Measurements from ENCODE around the gene FYN. TPM values are rescaled to one million over a fixed set of nuclear protein-coding genes. Genes with fewer than 3 reads are reported as not detected.

The FYN gene
- total and polyA plus RNA-seq, 2 of the 13 experiments (the other 11 are each of a cell fraction or from before 2014, with no cell fraction given), result 15.5 to 24.6 TPM

GRCh38 chr6:111765763-111766162 lies 107.5 kb downstream of the FYN start:
- no peak overlapping the region for H3K9ac ChIP-seq (ENCODE audit: insufficient read depth, low read depth, low read length)
- intact Hi-C loops (cut with micrococcal nuclease; ENCODE audit: unreplicated experiment) (no loop called here), in situ Hi-C loops (cut with HindIII; ENCODE audit: extremely low pct_ligation_motif_present, low pct_unique_long_range_greater_than_20kb) (no loop called here)
- no peaks in the 10 kb centered on the region for H3K9me3 ChIP-seq (ENCODE audit: low read length)
- no peak overlapping the region for H3K4me3 ChIP-seq (replicated peaks in 1 of 3; ENCODE audit: insufficient read depth in 1 of 3, low read depth in 2 of 3, low read length in 3 of 3)
- no peak for ATAC-seq
- BruUV-seq (replicated peaks), result no TSS peak
- ChIA-PET CTCF (ENCODE audit: low intra/inter-chr PET ratio, low total read pairs) (no interaction called here), POLR2A (no interaction called here)
- no peak overlapping the region for H3K27ac ChIP-seq (ENCODE audit: extremely low read length, insufficient read depth, low read length)
- no peak for DNase-seq (ENCODE audit: low spot score)
- no peaks in the 10 kb centered on the region for H4K20me1 ChIP-seq (ENCODE audit: insufficient read depth, low read length)
- 97% methylated on average over 1 of the region's 1 CpG for WGBS (ENCODE audit: low lambda C conversion rate)
- no peaks in the 10 kb centered on the region for H3K79me2 ChIP-seq (ENCODE audit: insufficient read depth, low read length)
- no peak overlapping the region for H2AFZ ChIP-seq (ENCODE audit: low read length)
- H3K4me2 ChIP-seq (ENCODE audit: low read depth, low read length), result no peak overlapping the region
- H3K27me3 ChIP-seq (ENCODE audit: control insufficient read depth in 1 of 2, insufficient read depth in 2 of 2, low read length in 2 of 2), result no peaks in the 10 kb centered on the region
- no peaks in the 10 kb centered on the region for H3K4me1 ChIP-seq (ENCODE audit: insufficient read depth, low read length)
- no peak for FAIRE-seq
- no peak for TF ChIP-seq TCF7 (IDR thresholded peaks at IDR 0.05; ENCODE audit: low read depth)
- no peak for TF ChIP-seq PCBP1 (IDR thresholded peaks at IDR 0.05; ENCODE audit: borderline replicate concordance, low read depth, low read length)
- H3K36me3 ChIP-seq (replicated peaks in 1 of 2; ENCODE audit: control insufficient read depth in 1 of 2, insufficient read depth in 2 of 2, low read length in 2 of 2), result peaks cover 0 to 2% of the 10 kb centered on the region in 2 experiments; a peak in 1 of 5 replicates

- no peak for FAIRE-seq
- POLR2A ChIA-PET, result no interaction called here
Measured at GRCh38 chr6:111764238-111765175, 108.7 kb downstream of the FYN start.

More at GRCh38 chr6:111764238-111765175, 108.7 kb downstream of the FYN start:
- no peaks in the 10 kb centered on the region for H3K27me3 ChIP-seq (ENCODE audit: control insufficient read depth in 1 of 2, insufficient read depth in 2 of 2, low read length in 2 of 2)
- ATAC-seq, result no peak
- in situ Hi-C loops (cut with HindIII; ENCODE audit: extremely low pct_ligation_motif_present, low pct_unique_long_range_greater_than_20kb) (no loop called here), intact Hi-C loops (cut with micrococcal nuclease; ENCODE audit: unreplicated experiment) (no loop called here)
- WGBS (ENCODE audit: low lambda C conversion rate), result 81% methylated on average over 13 of the region's 13 CpGs
- BruUV-seq (replicated peaks), result no TSS peak
- H3K27ac ChIP-seq (ENCODE audit: extremely low read length, insufficient read depth, low read length), result no peak overlapping the region
- no peaks in the 10 kb centered on the region for H4K20me1 ChIP-seq (ENCODE audit: insufficient read depth, low read length)
- DNase-seq (ENCODE audit: low spot score), result no peak
- H3K4me2 ChIP-seq (ENCODE audit: low read depth, low read length), result no peak overlapping the region
- H3K9me3 ChIP-seq (ENCODE audit: low read length), result no peaks in the 10 kb centered on the region
- H3K79me2 ChIP-seq (ENCODE audit: insufficient read depth, low read length), result no peaks in the 10 kb centered on the region
- H3K9ac ChIP-seq (ENCODE audit: insufficient read depth, low read depth, low read length), result no peak overlapping the region
- CTCF ChIA-PET (ENCODE audit: low intra/inter-chr PET ratio, low total read pairs), result no interaction called here
- H3K4me1 ChIP-seq (ENCODE audit: insufficient read depth, low read length), result no peaks in the 10 kb centered on the region
- H3K4me3 ChIP-seq (replicated peaks in 1 of 3; ENCODE audit: insufficient read depth in 1 of 3, low read depth in 2 of 3, low read length in 3 of 3), result no peak overlapping the region
- H2AFZ ChIP-seq (ENCODE audit: low read length), result no peak overlapping the region
- TF ChIP-seq SIN3A (IDR thresholded peaks at IDR 0.05; ENCODE audit: borderline replicate concordance, low read depth, low read length) (no peak), ZNF576 (CRISPR knock-in tag; IDR thresholded peaks at IDR 0.05) (no peak), ATF7-NPFF (CRISPR knock-in tag; IDR thresholded peaks at IDR 0.05; ENCODE audit: low read depth) (no peak), ZNF121 (CRISPR knock-in tag; IDR thresholded peaks at IDR 0.05) (no peak), ZNF562 (CRISPR knock-in tag; IDR thresholded peaks at IDR 0.05; ENCODE audit: borderline replicate concordance) (no peak), ZBTB4 (CRISPR knock-in tag; IDR thresholded peaks at IDR 0.05; ENCODE audit: borderline replicate concordance) (no peak), ZFP90 (CRISPR knock-in tag; IDR thresholded peaks at IDR 0.05; ENCODE audit: borderline replicate concordance) (no peak), ARNT (IDR thresholded peaks at IDR 0.05) (no peak), MYNN (CRISPR knock-in tag; IDR thresholded peaks at IDR 0.05; ENCODE audit: low read depth) (no peak), SMYD3 (CRISPR knock-in tag; IDR thresholded peaks at IDR 0.05) (no peak), DNMT1 (CRISPR knock-in tag; IDR thresholded peaks at IDR 0.05) (no peak), TRIM24 (CRISPR knock-in tag; IDR thresholded peaks at IDR 0.05) (no peak)
- H3K36me3 ChIP-seq (replicated peaks in 1 of 2; ENCODE audit: control insufficient read depth in 1 of 2, insufficient read depth in 2 of 2, low read length in 2 of 2), result peaks cover 0 to 2% of the 10 kb centered on the region in 2 experiments; a peak in 1 of 5 replicates

All from HepG2 (cell line).